NT2/D1 (cell line): ENCODE results near the gene FRS3.

ENCODE experiments used
- SUZ12 ChIP-seq: IDR thresholded peaks from 2 replicates; pipeline ENCODE4 v1.6.1; 2011; ENCODE audit not compliant: insufficient read length, insufficient read depth; ENCODE audit errors: extremely low read depth
- YY1 ChIP-seq: IDR thresholded peaks from 2 replicates; pipeline ENCODE4 v1.6.1; 2011; ENCODE audit not compliant: insufficient read length, insufficient read depth
- ZNF274 ChIP-seq: IDR thresholded peaks from 2 replicates; pipeline ENCODE4 v1.6.1; 2011; ENCODE audit warnings: mild to moderate bottlenecking, low read depth, low read length

- no peak for TF ChIP-seq YY1
- no peak for TF ChIP-seq SUZ12
- TF ChIP-seq ZNF274, result no peak
Measured at GRCh38 chr6:41759905-41760579, 19.7 kb downstream of the FRS3 start.
